Astrocyte (in vitro differentiated cells and primary cell): Measurements from ENCODE around the gene POSTN.

Source experiments
- CTCF ChIP-seq: IDR thresholded peaks from 2 replicates; pipeline ENCODE4 v1.5.1; 2011; ENCODE audit warnings: low read depth, mild to moderate bottlenecking, inconsistent platforms, low read length, moderate library complexity; ENCODE audit not compliant: insufficient read depth
- EZH2 ChIP-seq: IDR thresholded peaks from 2 replicates; pipeline ENCODE4 v1.6.1; 2012; ENCODE audit warnings: mild to moderate bottlenecking, low read length, inconsistent platforms; ENCODE audit not compliant: insufficient read depth

- TF ChIP-seq CTCF: no peak
- TF ChIP-seq EZH2: no peak
Observed at GRCh38 chr13:37539170-37539569, 59.4 kb downstream of the POSTN start.
